IMR-90 (cell line): ENCODE results near the gene FBXO31. TPM values are rescaled to one million over a fixed set of nuclear protein-coding genes. Genes with fewer than 3 reads are reported as not detected.

Source experiments
- ATAC-seq: fragments of 200-7000 bp; cut with Tn5 transposase; 2 replicates; pipeline ENCODE4 v1.9.1; 2020; ENCODE audit warnings: low read depth, mild to moderate bottlenecking, moderate library complexity
- BruUV-seq: library from RNA; stranded (reverse); fragments of 400-500 nt; replicated peaks from 2 replicates; lab custom pipeline; 2021; lab: Mats Ljungman, UMichigan
- CTCF ChIA-PET: fragments of 300-600 bp; formaldehyde crosslinking; extraction: SDS; loops from one replicate; lab custom pipeline; 2021; ENCODE audit warnings: antibody characterized with exemption; lab: Yijun Ruan, JAX
- POLR2A ChIA-PET: fragments of 300-600 bp; sonication (Branson Sonifier 250); formaldehyde crosslinking; loops from one replicate; lab custom pipeline; 2022; ENCODE audit warnings: antibody characterized with exemption; ENCODE audit not compliant: unreplicated experiment; lab: Charles Lee
- DNase-seq: peaks from one replicate; pipeline ENCODE4 v3.0.0; 2013
- H2AFZ ChIP-seq: replicated peaks from 2 replicates; pipeline ENCODE3; 2013; ENCODE audit warnings: low read length, mild to moderate bottlenecking; ENCODE audit not compliant: poor library complexity
- H2AK5ac ChIP-seq: 2 replicates; pipeline ENCODE4 v1.6.1; 2013; ENCODE audit warnings: low read depth, low read length, inconsistent platforms
- H2AK9ac ChIP-seq: replicated peaks from 2 replicates; pipeline ENCODE3; 2013; ENCODE audit warnings: mild to moderate bottlenecking, low read depth, low read length, moderate library complexity; ENCODE audit not compliant: poor library complexity
- H2BK120ac ChIP-seq: 2 replicates; pipeline ENCODE4 v1.6.1; 2013; ENCODE audit warnings: low read depth, low read length, inconsistent platforms
- H2BK15ac ChIP-seq: 3 replicates; pipeline ENCODE4 v1.6.1; 2013; ENCODE audit warnings: low read depth, low read length, inconsistent platforms
- H2BK20ac ChIP-seq: 2 replicates; pipeline ENCODE4 v1.6.1; 2013; ENCODE audit warnings: low read depth, mild to moderate bottlenecking, inconsistent platforms, low read length, moderate library complexity
- H2BK5ac ChIP-seq: 2 replicates; pipeline ENCODE4 v1.6.1; 2013; ENCODE audit warnings: mild to moderate bottlenecking, low read depth, low read length, inconsistent platforms; ENCODE audit not compliant: poor library complexity, severe bottlenecking
- H3K14ac ChIP-seq: replicated peaks from 2 replicates; pipeline ENCODE4 v1.6.1; 2013; ENCODE audit warnings: low read depth, low read length, inconsistent platforms
- H3K18ac ChIP-seq: 2 replicates; pipeline ENCODE4 v1.6.1; 2013; ENCODE audit warnings: low read depth, low read length, control low read depth
- H3K23ac ChIP-seq: 2 replicates; pipeline ENCODE4 v1.6.1; 2013; ENCODE audit warnings: low read depth, low read length, inconsistent platforms
- H3K27ac ChIP-seq: 2 replicates; pipeline ENCODE4 v1.5.1; 2013; ENCODE audit warnings: mild to moderate bottlenecking, control low read depth, low read length; ENCODE audit not compliant: insufficient read depth
- H3K27me3 ChIP-seq: 2 replicates; pipeline ENCODE4 v1.6.1; 2013; ENCODE audit warnings: low read length; ENCODE audit not compliant: control insufficient read depth, insufficient read depth
- H3K36me3 ChIP-seq: 2 replicates; pipeline ENCODE4 v1.6.1; 2013; ENCODE audit warnings: low read length, mixed read lengths; ENCODE audit not compliant: control insufficient read depth, insufficient read depth
- H3K4ac ChIP-seq: 2 replicates; pipeline ENCODE4 v1.6.1; 2013; ENCODE audit warnings: low read depth, low read length, inconsistent platforms
- H3K4me1 ChIP-seq: 2 replicates; pipeline ENCODE4 v1.6.1; 2013; ENCODE audit warnings: low read length, mixed read lengths; ENCODE audit not compliant: control insufficient read depth, insufficient read depth
- H3K4me2 ChIP-seq: 2 replicates; pipeline ENCODE4 v1.6.1; 2013; ENCODE audit warnings: low read depth, mild to moderate bottlenecking, control low read depth, low read length, moderate library complexity
- H3K4me3 ChIP-seq: 2 replicates; pipeline ENCODE4 v1.5.1; 2013; ENCODE audit warnings: low read depth, mild to moderate bottlenecking, control low read depth, low read length, moderate library complexity; ENCODE audit not compliant: insufficient read depth
- H3K56ac ChIP-seq: 2 replicates; pipeline ENCODE4 v1.6.1; 2013; ENCODE audit warnings: low read length, inconsistent platforms; ENCODE audit not compliant: insufficient read depth; ENCODE audit errors: extremely low read depth
- H3K79me1 ChIP-seq, 2 experiments: 2 replicates each; pipeline ENCODE4 v1.6.1; 2013; ENCODE audit warnings: low read length in 2 of 2, inconsistent platforms in 1 of 2, low read depth in 1 of 2
- H3K9ac ChIP-seq: 2 replicates; pipeline ENCODE4 v1.6.1; 2013; ENCODE audit warnings: low read depth, low read length, control low read depth
- H3K9me1 ChIP-seq: 2 replicates; pipeline ENCODE4 v1.6.1; 2013; ENCODE audit warnings: low read length, inconsistent platforms; ENCODE audit not compliant: insufficient read depth
- H3K9me3 ChIP-seq: 2 replicates; pipeline ENCODE4 v1.6.1; 2013; ENCODE audit warnings: low read length; ENCODE audit not compliant: control insufficient read depth, insufficient read depth
- H4K20me1 ChIP-seq: 2 replicates; pipeline ENCODE4 v1.6.1; 2013; ENCODE audit warnings: low read length, inconsistent platforms; ENCODE audit not compliant: insufficient read depth
- H4K5ac ChIP-seq: 2 replicates; pipeline ENCODE4 v1.6.1; 2013; ENCODE audit warnings: mild to moderate bottlenecking, low read depth, low read length, control low read depth
- H4K8ac ChIP-seq, 2 experiments: 2 replicates each; pipeline ENCODE4 v1.6.1; 2013; ENCODE audit warnings: low read depth in 2 of 2, low read length in 2 of 2, control low read depth in 1 of 2, inconsistent platforms in 1 of 2
- H4K91ac ChIP-seq: 2 replicates; pipeline ENCODE4 v1.6.1; 2013; ENCODE audit warnings: low read depth, low read length, inconsistent platforms; ENCODE audit not compliant: insufficient read depth
- BHLHE40 ChIP-seq: fragments of 150-350 bp; IDR thresholded peaks from 2 replicates; pipeline ENCODE4 v1.6.1; 2016; ENCODE audit warnings: mild to moderate bottlenecking, low read depth, low read length
- CHD1 ChIP-seq: IDR thresholded peaks from 2 replicates; pipeline ENCODE4 v1.6.1; 2012; ENCODE audit warnings: low read depth, low read length, improper control_type of control experiment
- MAZ ChIP-seq: IDR thresholded peaks from 2 replicates; pipeline ENCODE4 v1.6.1; 2012; ENCODE audit warnings: low read depth, mild to moderate bottlenecking, low read length, improper control_type of control experiment, moderate library complexity, borderline replicate concordance
- WGBS, 2 experiments: methylation state at CpG; one replicate each; pipeline versions ENCODE4 v1.1.5 to v1.1.7; 2013; ENCODE audit warnings: missing lambda C conversion rate in 2 of 2; ENCODE audit not compliant: insufficient read length in 1 of 2; ENCODE audit errors: extremely low coverage in 2 of 2; 5-methylcytosine and 5-hydroxymethylcytosine counted together
- dilution Hi-C: fragments of 300-500 bp; cut with HindIII; formaldehyde crosslinking; loops from one replicate; pipeline ENCODE4 v1.14.3; 2018; ENCODE audit warnings: low sequenced_read_pairs; ENCODE audit not compliant: unreplicated experiment
- in situ Hi-C: fragments of 300-500 bp; cut with MboI; formaldehyde crosslinking; loops from 3 replicates; pipeline ENCODE4 v1.14.3; 2019; ENCODE audit warnings: low sequenced_read_pairs, inconsistent platforms, mixed read lengths
- intact Hi-C: fragments of 100-400 bp; cut with micrococcal nuclease; formaldehyde crosslinking; loops from 2 replicates; pipeline ENCODE4 v1.10.0; 2022
- polyA plus RNA-seq, 3 experiments: library from polyadenylated mRNA; depleted of rRNA; stranded (reverse); fragments of >200 nt; gene quantifications; 2 replicates each; pipeline ENCODE4 v1.2.3, GENCODE V29; 2012; ENCODE audit warnings: low replicate concordance in 1 of 3
- total RNA-seq: library from RNA; depleted of rRNA; stranded (reverse); fragments of >200 nt; gene quantifications from 2 replicates; pipeline ENCODE4 v1.2.3, GENCODE V29; 2012

Gene FBXO31
- total and polyA plus RNA-seq, 2 of the 4 experiments (the other 2 are of a cell fraction), result 10.4 to 16.9 TPM

GRCh38 chr16:87348616-87349157, 34.9 kb downstream of the FBXO31 start:
- H3K79me1 ChIP-seq, result peaks cover 7 to 41% of the 10 kb centered on the region in 2 experiments; a peak in 3 of 4 replicates
- no peak overlapping the region for H3K4ac ChIP-seq
- no peak overlapping the region for H2BK120ac ChIP-seq
- no peak overlapping the region for H2AFZ ChIP-seq
- in situ Hi-C loops, result no loop called here
- peaks cover 28% of the 10 kb centered on the region for H4K20me1 ChIP-seq
- no peak overlapping the region for H2BK5ac ChIP-seq
- no peak overlapping the region for H3K18ac ChIP-seq
- no peak overlapping the region for H2BK15ac ChIP-seq
- H2AK9ac ChIP-seq, result no peak overlapping the region
- H3K9me1 ChIP-seq, result peaks cover 18% of the 10 kb centered on the region; the same call in 1 of the 2 replicates
- no peaks in the 10 kb centered on the region for H3K27me3 ChIP-seq
- H3K4me1 ChIP-seq, result peaks cover 4% of the 10 kb centered on the region; the same call in 1 of the 2 replicates
- no peak overlapping the region for H2AK5ac ChIP-seq
- no peak overlapping the region for H3K23ac ChIP-seq
- H3K4me2 ChIP-seq, result no peak overlapping the region
- no peak overlapping the region for H3K56ac ChIP-seq
- TF ChIP-seq BHLHE40 (no peak), MAZ (no peak), CHD1 (no peak)
- peaks cover 22% of the 10 kb centered on the region; the same call in 1 of the 2 replicates for H3K36me3 ChIP-seq
- no peaks in the 10 kb centered on the region for H3K9me3 ChIP-seq
- WGBS, 2 experiments, result 96% methylated on average over 8 of the region's 13 CpGs; no CpG with 5 or more reads in 1 of the 2 experiments
- H4K5ac ChIP-seq, result no peak overlapping the region
- no peak overlapping the region for H2BK20ac ChIP-seq
- ATAC-seq (no peak), DNase-seq (no peak)
- no peak overlapping the region for H4K91ac ChIP-seq
- dilution Hi-C loops, result no loop called here
- no peak overlapping the region for H3K27ac ChIP-seq
- no peak overlapping the region for H3K4me3 ChIP-seq
- no TSS peak for BruUV-seq
- H3K9ac ChIP-seq, result no peak overlapping the region
- no peak overlapping the region for H3K14ac ChIP-seq
- ChIA-PET CTCF (no interaction called here), POLR2A (no interaction called here)
- H4K8ac ChIP-seq, result no peak overlapping the region
- intact Hi-C loops, result no loop called here
